Stimulated activated CD4-positive, alpha-beta T cell treated with anti-CD3 and anti-CD28 coated beads, Interleukin-12 subunit alpha, Interleukin-12 subunit beta, amount 100 ng/mL, for 4 hours (primary cell): Measurements from ENCODE around the gene SLC1A5.
"Not testable (repeated sequence)": the region's sequence is repeated elsewhere in the genome, so short reads cannot be mapped to it uniquely, and the experiment has no call there.

Source experiments
- DNase-seq: peaks from one replicate; pipeline ENCODE4 v3.0.0-alpha.2; 2020

Gene SLC1A5

DNA sequence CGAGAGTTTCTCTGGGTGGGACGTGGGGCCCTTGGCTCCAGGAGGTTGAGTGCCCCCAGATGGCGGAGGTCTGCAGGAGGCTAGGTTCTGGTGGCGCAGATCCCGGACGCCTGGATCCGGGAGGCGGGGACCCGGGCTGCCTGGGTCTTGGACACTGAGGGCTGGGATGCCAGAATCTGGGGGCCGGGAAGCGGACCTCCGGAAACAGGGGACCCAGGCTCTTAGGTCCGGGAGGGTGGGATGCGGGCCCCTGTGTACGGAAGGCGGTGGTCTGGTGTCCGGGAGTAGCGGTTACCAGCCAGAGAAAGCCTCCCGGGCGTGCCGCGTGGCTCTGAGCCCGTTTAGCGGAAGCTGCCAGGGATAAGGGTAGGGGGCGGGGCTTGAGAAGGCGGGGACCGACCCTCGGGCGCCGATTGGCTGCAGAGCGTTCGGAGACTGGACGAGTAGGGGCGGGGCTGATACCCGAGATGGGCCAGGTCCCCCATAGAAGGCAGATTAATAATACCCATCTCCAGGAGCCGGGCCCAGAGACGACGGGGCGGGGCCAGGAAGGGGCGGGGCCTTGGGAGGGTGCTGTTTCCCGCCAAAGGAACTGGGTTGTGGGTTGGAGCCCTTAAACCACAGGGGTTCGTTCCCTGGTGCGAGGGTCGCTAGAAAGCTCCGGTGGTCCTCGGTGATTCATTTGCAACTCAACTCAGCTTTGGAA, at the start of gene SLC1A5:
Gene SLC1A5, minus strand, starts transcription at position 333 of the 706 bp plus-strand sequence. CDS start 629 bp downstream, outside the sequence.
- peak; percentile 99 for DNase-seq

DNA sequence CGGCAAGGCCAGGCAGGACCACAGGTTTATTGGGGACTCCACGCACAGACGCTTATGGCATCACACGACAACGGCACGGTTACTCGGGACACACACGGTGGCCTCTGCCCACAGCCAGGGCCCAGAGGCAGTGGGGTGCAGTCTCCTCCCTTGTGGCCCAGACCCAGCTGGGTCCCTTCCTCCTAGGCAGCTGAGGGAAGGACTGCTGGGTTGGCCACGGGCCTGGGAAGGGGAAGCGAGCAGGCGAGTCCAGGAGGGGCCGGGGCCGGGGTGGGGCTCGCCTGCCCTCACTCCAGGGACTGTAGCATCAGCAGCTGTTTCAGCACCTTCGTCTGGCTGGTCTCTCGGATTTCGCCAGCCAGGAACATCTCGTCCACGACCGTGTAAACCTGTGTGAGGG, 49.8 kb upstream of the SLC1A5 start:
- DNase-seq, result no peak

DNA sequence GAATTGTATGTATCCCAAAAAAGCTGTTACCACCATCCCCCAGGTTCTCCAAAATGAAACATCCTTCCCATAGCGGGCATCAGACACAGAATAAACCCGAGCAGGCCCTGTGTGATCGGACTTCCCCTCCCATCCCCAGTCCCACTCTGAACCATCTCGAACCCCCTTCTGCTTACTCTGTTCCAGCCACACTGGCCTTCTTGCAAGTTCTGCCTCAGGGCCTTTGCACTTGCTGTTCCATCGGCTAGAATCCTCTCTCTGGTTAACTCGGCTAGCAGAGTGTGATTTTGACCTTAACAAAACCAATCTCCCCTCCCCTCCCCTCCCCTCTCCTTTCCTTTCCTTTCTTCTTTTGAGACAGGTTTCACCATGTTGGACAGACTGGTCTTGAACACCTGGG, 46.6 kb upstream of the SLC1A5 start:
- no peak for DNase-seq

DNA sequence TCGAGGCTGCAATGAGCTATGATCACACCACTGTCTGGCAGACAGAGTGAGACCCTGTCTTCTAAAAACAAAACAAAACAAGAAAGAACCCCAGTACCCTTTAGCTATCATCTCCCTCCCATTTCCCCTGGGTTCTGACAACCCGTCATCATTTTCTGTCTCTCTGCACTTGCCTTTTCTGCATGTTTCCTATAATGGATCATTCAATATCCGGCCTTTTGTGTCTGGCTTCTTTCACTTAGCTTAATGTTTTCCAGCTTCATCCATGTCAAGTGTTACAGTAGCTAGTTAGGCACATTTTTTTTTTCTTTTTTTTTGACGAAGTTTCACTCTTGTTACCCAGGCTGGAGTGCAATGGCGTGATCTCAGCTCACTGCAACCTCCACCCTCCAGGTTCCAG, 45.7 kb upstream of the SLC1A5 start:
- no peak for DNase-seq

DNA sequence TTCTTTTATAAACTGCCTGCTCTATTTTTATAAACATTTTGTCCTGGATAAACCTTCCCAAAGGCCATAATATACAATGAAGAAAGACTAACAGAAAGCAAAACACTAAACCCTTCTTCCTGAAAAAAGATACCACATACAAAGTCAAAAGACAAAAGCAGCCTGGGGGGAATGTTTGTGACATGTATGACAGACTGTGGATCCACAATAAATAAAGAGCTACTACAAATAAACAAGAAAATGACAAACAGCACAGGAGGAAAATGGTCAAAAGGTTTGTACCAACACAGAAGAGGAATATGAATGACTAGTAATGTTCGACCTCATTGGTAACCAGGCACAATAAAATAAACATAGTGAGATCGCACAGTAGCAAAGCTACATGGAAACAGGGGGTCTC, 42.5 kb upstream of the SLC1A5 start:
- DNase-seq, result no peak

DNA sequence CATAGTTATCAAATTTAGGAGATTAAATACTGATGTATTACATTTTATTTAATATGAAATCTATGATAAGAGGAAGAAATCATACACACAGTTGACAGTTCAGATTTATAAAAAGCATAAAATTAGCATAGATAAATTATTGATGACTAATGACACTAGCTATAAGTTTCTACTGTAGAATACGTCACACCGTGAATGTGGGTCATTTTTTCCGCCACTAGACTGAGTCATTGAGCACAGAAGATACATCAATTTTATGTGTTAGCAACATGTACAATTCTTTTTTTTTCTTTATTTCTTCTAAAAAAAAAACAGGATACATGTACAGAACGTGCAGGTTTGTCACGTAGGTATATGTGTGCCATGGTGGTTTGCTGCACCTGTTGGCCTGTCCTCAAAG, 40.1 kb upstream of the SLC1A5 start:
- peak; percentile 42 for DNase-seq

DNA sequence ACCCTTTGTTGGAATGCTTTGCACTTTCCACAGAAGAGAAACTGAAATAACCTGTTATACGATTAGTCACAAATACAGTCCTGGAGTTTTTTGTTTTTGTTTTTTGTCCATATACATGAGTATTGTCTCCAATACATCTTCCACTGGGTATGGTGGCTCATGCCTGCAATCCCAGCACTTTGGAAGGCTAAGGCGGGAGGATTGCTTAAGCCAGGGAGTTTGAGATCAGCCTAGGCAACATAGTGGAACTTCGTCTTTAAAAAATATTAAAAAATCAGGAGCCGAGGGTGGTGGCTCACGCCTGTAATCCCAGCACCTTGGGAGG, 37.3 kb upstream of the SLC1A5 start:
- DNase-seq, result no peak

DNA sequence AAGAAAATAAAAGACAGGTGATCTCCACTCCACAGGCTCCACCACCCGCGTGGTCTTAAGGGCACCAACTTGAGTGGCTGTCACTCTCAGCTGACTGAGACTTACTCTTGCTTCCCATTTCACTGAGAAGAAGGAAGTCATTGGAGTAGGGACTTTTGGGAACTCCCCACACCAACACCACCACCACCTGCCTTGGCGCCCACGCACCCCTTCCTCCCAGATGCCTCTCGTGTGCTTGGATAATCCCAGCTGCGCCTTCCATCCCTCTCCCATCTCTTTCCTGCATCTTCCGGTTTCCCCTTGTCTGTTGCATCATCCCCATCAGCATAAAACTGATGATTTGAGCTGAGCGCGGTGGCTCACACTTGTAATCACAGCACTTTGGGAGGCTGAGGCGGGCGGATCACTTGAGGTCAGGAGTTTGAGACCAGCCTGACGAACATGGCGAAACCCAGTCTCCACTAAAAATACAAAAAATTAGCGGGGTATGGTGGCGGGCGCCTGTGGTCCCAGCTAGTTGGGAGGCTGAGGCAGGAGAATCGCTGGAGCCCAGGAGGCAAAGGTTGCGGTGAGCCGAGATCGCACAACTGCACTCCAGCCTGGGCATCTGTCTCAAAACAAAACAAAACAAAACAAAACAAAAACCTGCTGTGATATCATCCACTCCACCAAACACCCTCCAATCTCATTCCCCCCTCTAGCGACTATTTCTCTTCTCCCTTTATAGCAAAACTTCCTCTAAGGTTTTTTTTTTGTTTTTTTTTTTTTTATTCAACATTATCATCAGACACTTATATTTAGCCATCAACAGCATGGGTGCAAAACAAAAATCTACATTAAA, 36.7 kb upstream of the SLC1A5 start:
- DNase-seq, result no peak

DNA sequence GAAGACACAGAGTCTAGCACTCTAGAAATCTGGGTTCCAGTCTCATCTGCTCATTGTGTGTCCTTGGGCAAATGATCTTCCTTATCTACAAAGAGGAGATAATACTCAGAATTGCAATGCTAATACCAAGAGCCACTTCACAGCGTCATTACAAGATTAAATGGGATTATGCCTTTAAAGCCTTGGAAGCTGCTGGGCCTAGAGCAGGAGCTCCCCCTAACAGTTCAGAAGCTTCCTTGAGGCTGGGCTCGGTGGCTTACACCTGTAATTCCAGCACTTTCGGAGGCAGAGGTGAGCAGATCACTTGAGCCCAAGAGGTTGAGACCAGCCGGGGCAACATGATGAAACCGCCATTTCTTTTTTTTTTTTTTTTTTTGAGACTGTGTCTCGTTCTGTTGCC, 34.7 kb upstream of the SLC1A5 start:
- DNase-seq, result no peak

DNA sequence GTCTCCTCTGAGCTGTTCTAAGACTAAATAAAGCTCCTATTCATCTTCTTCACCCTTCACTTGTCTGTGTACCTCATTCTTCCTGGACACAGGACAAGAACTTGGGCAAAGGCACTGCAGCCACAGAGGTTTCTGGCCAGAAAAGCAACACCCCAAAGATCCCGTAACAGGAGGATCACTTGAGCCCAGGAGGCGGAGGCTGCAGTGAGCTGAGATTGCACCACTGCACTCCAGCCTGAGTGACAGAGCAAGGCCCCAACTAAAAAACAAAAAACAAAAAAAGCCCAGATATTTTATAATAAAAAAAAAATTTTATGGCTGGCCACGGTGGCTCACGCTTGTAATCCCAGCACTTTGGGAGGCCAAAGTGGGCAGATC, 34.0 kb upstream of the SLC1A5 start:
- not testable (repeated sequence) for DNase-seq

DNA sequence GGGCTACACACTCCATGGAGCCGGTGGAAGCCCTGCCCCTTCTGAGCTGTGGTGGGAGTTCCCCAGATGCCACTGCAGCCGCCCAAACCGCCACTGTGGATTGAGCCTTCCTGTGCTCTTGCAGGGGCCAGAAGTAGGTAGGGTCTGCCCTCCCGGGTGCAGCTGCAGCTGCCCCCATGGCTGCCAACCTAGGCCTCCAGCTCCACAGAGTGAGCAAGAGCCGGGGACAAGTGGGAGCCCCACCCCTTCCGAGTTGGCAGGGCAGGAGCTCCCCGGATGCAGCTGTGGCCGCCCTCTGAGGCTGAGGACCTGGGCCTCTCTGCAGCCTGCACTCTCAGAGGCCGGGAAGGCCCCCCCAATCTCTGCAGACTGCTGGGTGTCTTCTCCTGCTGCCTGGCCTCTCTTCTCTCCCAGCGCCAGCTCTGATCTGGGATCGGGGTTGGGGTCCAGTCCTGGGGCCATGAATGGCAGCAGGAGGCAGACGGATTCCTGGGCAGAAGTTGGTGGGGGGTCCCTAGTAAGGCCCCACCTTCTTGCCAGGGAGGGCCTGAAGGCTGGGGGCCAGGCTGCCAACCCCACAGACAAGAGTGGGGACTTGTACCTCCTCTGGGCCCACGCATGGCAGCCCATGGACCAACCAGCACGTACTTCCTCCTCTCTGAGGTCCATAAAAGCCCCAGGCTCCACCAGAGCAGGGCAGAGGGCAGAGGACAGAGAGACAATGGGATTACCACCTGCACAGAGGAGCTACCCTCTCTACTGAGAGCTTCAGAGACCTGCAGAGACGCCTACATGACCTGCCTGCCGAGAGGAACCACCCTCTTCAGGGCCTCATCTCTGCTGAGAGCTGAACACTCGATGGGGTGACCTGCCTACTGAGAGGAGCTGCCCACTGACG, 33.4 kb upstream of the SLC1A5 start:
- peak; percentile 41 for DNase-seq

DNA sequence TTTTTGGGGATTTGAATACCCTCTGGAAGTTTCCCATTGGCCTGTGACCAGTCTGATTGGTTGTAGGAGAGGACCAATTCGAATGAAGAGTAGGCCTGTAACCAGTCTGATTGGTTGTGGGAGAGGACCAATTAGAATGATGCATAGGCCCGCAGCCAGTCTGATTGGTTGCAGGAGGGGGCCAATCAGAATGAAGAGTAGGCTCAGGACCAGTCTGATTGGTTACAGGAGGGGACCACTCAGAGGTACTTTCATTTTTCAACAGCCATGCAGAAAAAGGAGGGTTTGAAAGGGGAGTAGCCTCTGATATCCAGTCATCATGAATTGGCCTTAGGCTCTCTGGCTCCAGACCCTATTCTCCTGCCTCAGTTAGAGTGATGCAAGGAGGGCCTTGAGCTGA, 30.4 kb upstream of the SLC1A5 start:
- DNase-seq, result no peak

DNA sequence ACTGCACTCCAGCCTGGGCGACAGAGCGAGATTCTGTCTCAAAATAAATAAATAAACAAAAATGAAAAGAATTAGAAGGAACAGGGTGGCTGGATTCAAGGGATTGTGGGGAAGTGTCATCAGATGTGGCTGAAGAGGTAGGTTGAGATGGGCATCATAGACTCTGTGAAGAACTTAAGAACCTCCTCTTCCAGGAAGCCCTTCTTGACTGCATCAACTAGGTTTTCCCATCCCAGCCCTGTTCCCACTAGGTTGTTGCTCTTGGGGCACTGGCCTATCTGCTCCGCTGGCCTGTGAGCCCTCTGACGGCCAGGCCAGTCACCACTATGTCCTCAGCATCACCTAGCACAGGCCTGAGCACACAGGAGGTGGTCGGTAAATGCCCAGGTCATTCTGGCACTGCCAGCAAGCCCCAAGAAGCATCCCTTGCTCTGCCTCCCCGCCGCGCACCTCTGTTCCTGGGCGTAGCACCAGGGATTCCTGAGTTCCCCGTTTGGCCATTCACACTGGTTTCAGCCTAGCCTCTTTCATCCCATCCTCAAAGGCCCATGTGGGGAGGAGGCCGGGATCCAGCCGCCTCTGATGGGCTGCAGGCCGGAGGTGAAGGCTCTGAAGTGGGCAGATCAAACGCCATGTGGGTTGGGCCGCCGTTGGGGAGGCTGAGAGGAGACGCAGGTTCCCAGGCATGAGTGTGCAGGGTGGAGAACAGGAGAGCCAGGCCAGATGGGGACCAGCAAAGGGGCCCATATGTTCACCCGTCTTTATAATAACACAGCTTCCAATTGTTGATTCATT, 27.6 kb upstream of the SLC1A5 start:
- DNase-seq, result no peak

DNA sequence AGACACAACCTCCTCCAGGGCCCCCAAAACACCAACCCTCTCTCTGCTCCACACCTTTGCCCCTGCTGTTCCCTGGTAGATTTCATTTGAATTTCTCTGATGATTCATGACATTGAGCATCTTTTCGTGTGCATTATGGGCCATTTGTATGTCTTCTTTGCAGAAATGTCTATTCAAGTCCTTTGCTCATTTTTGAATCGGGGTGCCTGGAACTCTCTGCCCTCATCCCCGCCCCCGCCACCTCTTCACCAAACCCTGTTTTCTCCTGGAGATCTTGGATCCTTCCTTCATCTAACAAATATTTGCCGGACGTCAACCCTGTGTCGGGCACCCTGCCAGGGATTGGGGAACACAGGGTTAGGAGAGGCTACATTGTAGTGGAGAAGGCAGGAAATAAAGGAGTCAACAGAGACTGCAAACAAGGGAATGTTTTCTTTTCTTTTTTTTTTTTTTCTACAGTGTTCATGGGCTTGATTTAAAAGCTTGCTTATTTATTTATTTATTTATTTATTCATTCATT, 25.5 kb upstream of the SLC1A5 start:
- DNase-seq, result no peak

DNA sequence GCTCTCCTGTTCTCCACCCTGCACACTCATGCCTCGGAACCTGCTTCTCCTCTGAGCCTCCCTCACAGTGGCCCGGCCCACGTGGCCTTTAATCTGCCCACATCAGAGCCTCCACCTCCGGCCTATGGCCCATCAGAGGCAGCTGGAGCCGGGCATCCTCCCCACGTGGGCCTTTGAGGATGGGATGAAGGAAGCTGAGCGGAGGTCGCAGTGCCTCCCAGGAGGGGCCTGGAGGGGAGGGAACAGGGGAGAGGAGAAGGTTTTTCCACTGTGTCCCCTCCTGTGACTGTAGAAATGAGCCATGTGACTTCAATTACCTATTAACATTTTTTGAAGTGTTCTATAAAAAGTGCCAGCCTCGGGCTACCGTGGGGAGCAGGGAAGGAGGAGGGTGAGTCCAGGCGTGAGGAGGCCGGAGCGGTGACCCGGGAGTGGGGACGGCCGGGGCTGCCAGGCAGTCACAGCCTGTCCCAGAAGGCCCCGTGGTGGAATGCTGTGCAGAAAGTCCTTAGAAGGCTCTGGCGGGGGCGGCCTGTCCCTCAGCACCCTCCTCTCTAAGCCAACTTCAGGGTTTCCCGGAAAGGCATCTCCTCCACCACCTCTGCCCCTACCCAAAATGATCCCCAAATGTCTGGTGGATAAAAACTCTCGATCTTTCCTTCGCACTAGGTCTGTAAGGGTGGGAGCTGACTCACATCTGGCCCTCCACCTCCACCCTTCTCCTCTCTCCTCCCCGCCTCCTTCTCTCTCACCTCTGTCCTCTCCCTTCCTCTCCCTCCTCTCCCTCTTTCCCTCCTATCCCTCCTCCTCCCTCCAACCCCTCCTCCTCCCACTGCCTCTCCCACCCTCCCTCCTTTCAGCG, 24.8 kb upstream of the SLC1A5 start:
- DNase-seq, result no peak

DNA sequence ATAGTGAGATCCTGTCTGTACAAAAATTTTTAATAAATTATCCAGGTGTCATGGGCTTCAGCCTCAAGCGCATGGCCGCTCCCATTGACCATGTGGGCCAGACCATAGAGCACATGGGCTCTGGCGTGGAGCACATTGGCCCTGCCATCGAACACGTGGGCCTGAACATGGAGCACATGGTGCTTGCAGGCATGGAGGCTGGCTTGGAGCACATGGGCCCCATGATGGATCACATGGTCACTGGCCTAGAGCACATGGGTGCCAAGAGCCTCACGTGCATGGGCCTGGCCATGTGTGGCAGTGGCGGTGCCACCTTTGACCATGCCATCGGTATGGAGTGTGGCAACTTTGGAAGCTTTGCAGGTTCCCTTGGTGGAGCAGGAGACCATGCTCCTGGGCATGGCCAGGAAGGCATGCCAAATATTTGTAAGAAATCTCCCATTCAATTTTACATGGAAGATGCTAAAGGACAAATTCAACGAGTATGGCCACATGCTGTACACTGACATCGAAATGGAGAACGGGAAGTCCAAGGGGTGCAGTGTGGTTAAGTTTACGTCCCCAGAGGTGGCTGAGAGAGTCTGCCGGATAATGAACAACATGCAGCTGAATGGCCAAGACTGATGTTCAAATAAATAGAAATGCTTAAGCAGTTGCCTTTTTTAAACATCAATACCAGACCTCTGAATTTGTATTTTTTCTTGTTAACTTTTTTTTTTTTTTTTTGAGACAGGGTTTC, 21.3 kb upstream of the SLC1A5 start:
- no peak for DNase-seq

DNA sequence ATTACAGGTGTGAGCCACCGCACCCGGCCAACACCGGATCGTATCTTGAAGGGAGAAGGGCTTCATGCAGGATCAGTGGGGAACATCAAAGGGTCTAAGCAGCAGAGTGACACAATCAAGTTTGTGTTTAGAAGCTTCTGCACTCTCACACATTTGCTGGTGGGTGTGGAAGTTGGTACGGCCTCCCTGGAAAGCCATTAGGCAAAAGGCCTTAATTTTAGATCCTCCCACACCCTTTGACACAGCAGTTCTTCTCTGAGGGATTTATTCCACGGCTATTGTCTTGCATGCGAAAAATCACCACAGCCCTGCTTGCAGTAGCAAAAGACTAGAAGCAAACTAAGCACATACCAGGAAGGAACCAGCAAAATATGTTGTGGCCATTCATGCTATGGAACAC, 18.3 kb upstream of the SLC1A5 start:
- DNase-seq, result no peak

DNA sequence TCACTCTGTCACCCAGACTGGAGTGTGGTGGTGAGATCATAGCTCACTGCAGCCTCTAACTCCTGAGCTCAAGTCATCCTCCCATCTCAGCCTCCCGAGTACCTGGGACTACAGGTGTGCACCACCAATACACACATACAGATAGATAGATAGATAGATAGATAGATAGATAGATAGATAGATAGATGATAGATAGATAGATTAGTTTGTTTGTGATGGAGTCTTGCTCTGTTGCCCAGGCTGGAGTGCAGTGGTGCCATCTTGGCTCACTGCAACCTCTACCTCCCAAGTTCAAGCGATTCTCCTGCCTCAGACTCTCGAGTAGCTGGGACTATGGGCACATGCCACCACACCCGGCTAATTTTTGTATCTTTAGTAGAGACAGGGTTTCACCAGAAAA, 16.0 kb upstream of the SLC1A5 start:
- DNase-seq, result not testable (repeated sequence)

DNA sequence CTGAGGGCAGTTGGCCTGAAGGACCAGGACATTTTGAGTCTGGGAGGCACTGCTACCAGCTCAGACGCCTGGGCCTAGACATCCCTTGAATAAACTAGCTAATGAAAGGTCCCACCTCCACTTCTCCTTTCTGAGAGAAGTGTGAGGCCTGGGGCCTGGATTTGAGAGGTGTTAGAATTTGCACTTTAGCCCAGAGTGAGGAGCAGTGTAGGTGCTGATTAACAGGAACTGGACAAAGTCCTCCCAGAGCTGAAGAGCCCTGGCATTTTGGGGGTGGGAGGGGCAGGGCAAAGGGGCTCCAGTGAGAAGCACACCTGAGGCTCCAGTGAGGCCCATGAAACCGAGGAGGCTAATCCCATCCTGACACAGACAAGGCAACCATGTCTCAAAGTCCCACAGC, 15.2 kb upstream of the SLC1A5 start:
- no peak for DNase-seq

DNA sequence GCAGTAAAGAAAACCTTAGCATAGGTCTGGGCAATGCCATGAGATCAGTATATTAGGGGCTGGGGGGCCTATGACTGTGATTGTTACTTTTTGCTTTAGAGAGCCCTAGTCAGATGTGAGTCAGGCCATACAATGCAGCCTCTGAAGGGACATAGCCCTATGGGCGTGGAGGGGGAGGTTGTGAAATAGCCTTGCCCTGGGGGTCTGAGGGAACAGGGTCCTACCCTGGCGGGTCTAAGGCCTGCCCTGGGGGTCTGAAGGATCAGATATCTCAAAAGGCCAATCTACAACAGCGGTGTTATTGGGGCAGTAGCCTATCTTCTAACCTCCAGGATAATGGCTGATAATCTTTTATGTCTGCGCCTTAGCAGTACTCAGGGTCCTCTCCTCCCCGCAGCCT, 13.8 kb upstream of the SLC1A5 start:
- no peak for DNase-seq

DNA sequence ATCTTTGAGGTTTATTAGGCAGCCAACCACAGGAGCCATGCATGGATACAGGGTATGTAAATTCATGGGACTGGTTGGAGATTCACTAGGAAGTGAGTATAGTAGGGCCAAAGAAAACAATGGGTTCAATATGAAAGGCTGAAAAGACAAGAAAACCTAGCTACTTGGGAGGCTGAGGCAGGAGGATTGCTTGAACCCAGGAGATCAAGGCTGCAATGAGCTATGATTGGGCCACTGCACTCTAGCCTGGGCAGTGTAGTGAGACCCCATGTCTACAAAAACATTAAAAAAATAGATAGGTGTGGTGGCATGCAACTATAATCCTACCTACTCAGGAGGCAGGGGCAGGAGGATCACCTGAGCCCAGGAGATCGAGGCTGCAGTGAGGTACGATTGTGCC, 10.3 kb upstream of the SLC1A5 start:
- DNase-seq, result no peak
